Cardiac muscle cell (in vitro differentiated cells and primary cell): ENCODE results near the gene MRPS15. TPM values are rescaled to one million over a fixed set of nuclear protein-coding genes. Genes with fewer than 3 reads are reported as not detected.
A peak's percentile ranks its signal among the peaks of the same experiment; 100 is the strongest.

Experiments used
- DNase-seq, 2 donors: peaks; one replicate each; pipeline versions ENCODE4 v3.0.0 to v3.0.0-alpha.2; 2010 to 2017; ENCODE audit warnings: low read depth in 1 of 2, low spot score in 1 of 2
- H3K27ac ChIP-seq: fragments of 200-600 bp; sonication (generic); 2 replicates; pipeline ENCODE4 v1.5.1; 2016
- H3K27me3 ChIP-seq: fragments of 200-600 bp; sonication (generic); 2 replicates; pipeline ENCODE4 v1.6.0; 2016; ENCODE audit warnings: control low read depth
- H3K36me3 ChIP-seq: fragments of 200-600 bp; sonication (generic); 2 replicates; pipeline ENCODE4 v1.5.1; 2016; ENCODE audit warnings: control low read depth
- H3K4me1 ChIP-seq: fragments of 200-600 bp; sonication (generic); 2 replicates; pipeline ENCODE4 v1.8.1; 2017; ENCODE audit warnings: low read depth, mild to moderate bottlenecking, mixed run types
- H3K4me3 ChIP-seq: fragments of 200-600 bp; sonication (generic); 2 replicates; pipeline ENCODE4 v1.5.1; 2016; ENCODE audit warnings: mild to moderate bottlenecking
- H3K9me3 ChIP-seq: fragments of 200-600 bp; sonication (generic); 2 replicates; pipeline ENCODE4 v1.5.1; 2017; ENCODE audit warnings: low read depth, mild to moderate bottlenecking, control low read depth
- CTCF ChIP-seq: IDR thresholded peaks from 2 replicates; pipeline ENCODE4 v1.5.1; 2012; ENCODE audit warnings: low read depth, mild to moderate bottlenecking, low read length
- polyA plus RNA-seq: library from polyadenylated mRNA; unstranded; fragments of >200 nt; fragmentation: Nextera tagmentation; extraction: Ambion mirVana; gene quantifications from 2 replicates; pipeline ENCODE4 v1.2.1, GENCODE V29; 2016
- total RNA-seq: library from RNA; depleted of rRNA; stranded (reverse); fragments of >200 nt; gene quantifications from 2 replicates; pipeline ENCODE4 v1.2.3, GENCODE V29; 2016

The MRPS15 gene
- total and polyA plus RNA-seq, 2 experiments from 2014 or later = 83.5 to 166 TPM

- DNase-seq = no peak
- no peaks in the 10 kb centered on the region for H3K27me3 ChIP-seq
- H3K36me3 ChIP-seq = peaks cover 21% of the 10 kb centered on the region
- no peaks in the 10 kb centered on the region for H3K4me1 ChIP-seq
- H3K27ac ChIP-seq = no peak overlapping the region
- no peak for TF ChIP-seq CTCF
- H3K4me3 ChIP-seq = no peak overlapping the region
- H3K9me3 ChIP-seq = no peaks in the 10 kb centered on the region
Measured at GRCh38 chr1:36453051-36453450, 11.1 kb downstream of the MRPS15 start.

GRCh38 chr1:36450919-36451305, 13.3 kb downstream of the MRPS15 start:
- no peak for DNase-seq
- H3K27me3 ChIP-seq = no peaks in the 10 kb centered on the region
- H3K36me3 ChIP-seq = peaks cover 12% of the 10 kb centered on the region
- no peak for TF ChIP-seq CTCF
- peak overlapping the region; percentile 92 for H3K27ac ChIP-seq
- H3K4me3 ChIP-seq = peak overlapping the region; percentile 55
- no peaks in the 10 kb centered on the region for H3K9me3 ChIP-seq
- H3K4me1 ChIP-seq = no peaks in the 10 kb centered on the region

- DNase-seq = peak; percentile 97 to 98
- Histone ChIP-seq H3K9me3 (no peaks in the 10 kb centered on the region), H3K4me3 (peak within 1 kb of the TSS; percentile 55), H3K27ac (peak within 1 kb of the TSS; percentile 92), H3K27me3 (no peaks in the 10 kb centered on the region), H3K36me3 (peaks cover 10% of the 10 kb centered on the region), H3K4me1 (no peaks in the 10 kb centered on the region)
- TF ChIP-seq CTCF = no peak
Measured at GRCh38 chr1:36450270-36450918, 13.8 kb downstream of the MRPS15 start, which contains the start of gene OSCP1. OSCP1 (minus strand) TSS chr1:36450451; CDS start chr1:36450369, 82 bp downstream.

GRCh38 chr1:36448530-36449056, 15.6 kb downstream of the MRPS15 start:
- Histone ChIP-seq H3K4me3 (no peak overlapping the region), H3K4me1 (no peaks in the 10 kb centered on the region), H3K36me3 (no peaks in the 10 kb centered on the region), H3K27ac (no peak overlapping the region), H3K9me3 (no peaks in the 10 kb centered on the region), H3K27me3 (no peaks in the 10 kb centered on the region)
- TF ChIP-seq CTCF = no peak
- DNase-seq = no peak

GRCh38 chr1:36447450-36447849, 16.7 kb downstream of the MRPS15 start:
- Histone ChIP-seq H3K9me3 (no peaks in the 10 kb centered on the region), H3K36me3 (no peaks in the 10 kb centered on the region), H3K4me3 (no peak overlapping the region), H3K27me3 (no peaks in the 10 kb centered on the region), H3K4me1 (no peaks in the 10 kb centered on the region), H3K27ac (no peak overlapping the region)
- no peak for TF ChIP-seq CTCF
- no peak for DNase-seq
